Measurements from ENCODE around the gene CEP63. TPM values are rescaled to one million over a fixed set of nuclear protein-coding genes. Genes with fewer than 3 reads are reported as not detected.

The CEP63 gene
- total RNA-seq, 1 donor from 2014 or later = 20.6 TPM

- Histone ChIP-seq H3K4me1 (no peaks in the 10 kb centered on the region), H3K9me3 (no peaks in the 10 kb centered on the region), H3K27ac (no peak overlapping the region), H3K36me3 (peaks cover 51% of the 10 kb centered on the region), H3K4me3 (no peak overlapping the region), H3K27me3 (ENCODE audit: low read depth) (no peaks in the 10 kb centered on the region)
- ATAC-seq (no peak), DNase-seq (no peak)
- intact Hi-C loops (cut with DNase I) = no loop called here
- no peak for TF ChIP-seq CTCF (IDR thresholded peaks at IDR 0.05)
Observed at GRCh38 chr3:134545818-134546217, 60.0 kb downstream of the CEP63 start.

GRCh38 chr3:134552784-134553183 is 66.9 kb downstream of the CEP63 start:
- no peak for DNase-seq
- H3K36me3 ChIP-seq = peaks cover 58% of the 10 kb centered on the region
- no peak overlapping the region for H3K27ac ChIP-seq
- no peak overlapping the region for H3K4me3 ChIP-seq
- no peaks in the 10 kb centered on the region for H3K9me3 ChIP-seq
- no peaks in the 10 kb centered on the region for H3K4me1 ChIP-seq
- H3K27me3 ChIP-seq (ENCODE audit: low read depth) = no peaks in the 10 kb centered on the region
- intact Hi-C loops (cut with DNase I) = no loop called here
- ATAC-seq = no peak
- no peak for TF ChIP-seq CTCF (IDR thresholded peaks at IDR 0.05)

- no peak for ATAC-seq
- Histone ChIP-seq H3K4me1 (no peaks in the 10 kb centered on the region), H3K9me3 (no peaks in the 10 kb centered on the region), H3K4me3 (no peak overlapping the region), H3K27me3 (ENCODE audit: low read depth) (no peaks in the 10 kb centered on the region), H3K36me3 (peaks cover 26% of the 10 kb centered on the region), H3K27ac (no peak overlapping the region)
- no peak for TF ChIP-seq CTCF (IDR thresholded peaks at IDR 0.05)
- intact Hi-C loops (cut with DNase I) = no loop called here
- no peak for DNase-seq
Observed at GRCh38 chr3:134559591-134559990, 73.7 kb downstream of the CEP63 start.

- intact Hi-C loops (cut with DNase I) = no loop called here
Observed at GRCh38 chr3:134562055-134562454, 76.2 kb downstream of the CEP63 start.

GRCh38 chr3:134563601-134564000 is 77.7 kb downstream of the CEP63 start:
- Histone ChIP-seq H3K36me3 (peaks cover 26% of the 10 kb centered on the region), H3K27me3 (ENCODE audit: low read depth) (no peaks in the 10 kb centered on the region), H3K27ac (no peak overlapping the region), H3K4me1 (no peaks in the 10 kb centered on the region), H3K9me3 (no peaks in the 10 kb centered on the region), H3K4me3 (no peak overlapping the region)
- intact Hi-C loops (cut with DNase I) = no loop called here
- DNase-seq (no peak), ATAC-seq (no peak)
- TF ChIP-seq CTCF (IDR thresholded peaks at IDR 0.05) = no peak

More at GRCh38 chr3:134562055-134562454, 76.2 kb downstream of the CEP63 start:
- H3K4me1 ChIP-seq = no peaks in the 10 kb centered on the region
- H3K9me3 ChIP-seq = no peaks in the 10 kb centered on the region
- ATAC-seq (no peak), DNase-seq (no peak)
- no peaks in the 10 kb centered on the region for H3K27me3 ChIP-seq (ENCODE audit: low read depth)
- no peak for TF ChIP-seq CTCF (IDR thresholded peaks at IDR 0.05)
- H3K27ac ChIP-seq = no peak overlapping the region
- peaks cover 26% of the 10 kb centered on the region for H3K36me3 ChIP-seq
- no peak overlapping the region for H3K4me3 ChIP-seq

- no peak for ATAC-seq
- TF ChIP-seq CTCF (IDR thresholded peaks at IDR 0.05) = no peak
- DNase-seq = no peak
- H3K27me3 ChIP-seq (ENCODE audit: low read depth) = no peaks in the 10 kb centered on the region
- H3K36me3 ChIP-seq = peaks cover 14% of the 10 kb centered on the region
- H3K4me1 ChIP-seq = no peaks in the 10 kb centered on the region
- no peak overlapping the region for H3K4me3 ChIP-seq
- H3K9me3 ChIP-seq = no peaks in the 10 kb centered on the region
- intact Hi-C loops (cut with DNase I) = no loop called here
- H3K27ac ChIP-seq = no peak overlapping the region
Observed at GRCh38 chr3:134564991-134565390, 79.1 kb downstream of the CEP63 start.
